Measurements from ENCODE around the gene PHF13.

PHF13 gene

GRCh38 chr1:6600410-6601048 lies 13.0 kb upstream of the PHF13 start:
- TF ChIP-seq, protein P1, sequence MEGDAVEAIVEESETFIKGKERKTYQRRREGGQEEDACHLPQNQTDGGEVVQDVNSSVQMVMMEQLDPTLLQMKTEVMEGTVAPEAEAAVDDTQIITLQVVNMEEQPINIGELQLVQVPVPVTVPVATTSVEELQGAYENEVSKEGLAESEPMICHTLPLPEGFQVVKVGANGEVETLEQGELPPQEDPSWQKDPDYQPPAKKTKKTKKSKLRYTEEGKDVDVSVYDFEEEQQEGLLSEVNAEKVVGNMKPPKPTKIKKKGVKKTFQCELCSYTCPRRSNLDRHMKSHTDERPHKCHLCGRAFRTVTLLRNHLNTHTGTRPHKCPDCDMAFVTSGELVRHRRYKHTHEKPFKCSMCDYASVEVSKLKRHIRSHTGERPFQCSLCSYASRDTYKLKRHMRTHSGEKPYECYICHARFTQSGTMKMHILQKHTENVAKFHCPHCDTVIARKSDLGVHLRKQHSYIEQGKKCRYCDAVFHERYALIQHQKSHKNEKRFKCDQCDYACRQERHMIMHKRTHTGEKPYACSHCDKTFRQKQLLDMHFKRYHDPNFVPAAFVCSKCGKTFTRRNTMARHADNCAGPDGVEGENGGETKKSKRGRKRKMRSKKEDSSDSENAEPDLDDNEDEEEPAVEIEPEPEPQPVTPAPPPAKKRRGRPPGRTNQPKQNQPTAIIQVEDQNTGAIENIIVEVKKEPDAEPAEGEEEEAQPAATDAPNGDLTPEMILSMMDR (IDR thresholded peaks at IDR 0.05; ENCODE audit: control extremely low read depth, extremely low read depth, low read depth, missing control alignments), result no peak
- no peak for DNase-seq (ENCODE audit: extremely low spot score)
- POLR2A ChIA-PET, result interaction anchor here (0.8 kb wide), 2 partner anchors 21 kb away, joined by 3 to 5 read pairs; partner anchors contain the start of gene ZBTB48
- CTCF ChIA-PET, result interaction anchor here (0.8 to 3.6 kb wide), 7 partner anchors 8 to 46 kb away, joined by 3 to 16 read pairs (median 4); partner anchors contain the start of genes NOL9, THAP3 and ZBTB48

GRCh38 chr1:6601049-6601922 lies 12.2 kb upstream of the PHF13 start:
- CTCF ChIA-PET, result interaction anchor here (0.9 to 3.6 kb wide), 7 partner anchors 11 to 47 kb away, joined by 3 to 16 read pairs (median 4); partner anchors contain the start of genes NOL9, THAP3 and ZBTB48
- DNase-seq (ENCODE audit: extremely low spot score), result peak; percentile 75
- POLR2A ChIA-PET, result interaction anchor here (0.5 to 1.2 kb wide), 4 partner anchors 9 to 98 kb away, joined by 3 to 4 read pairs (median 3); partner anchors contain the start of gene ZBTB48
- TF ChIP-seq, protein P1 (IDR thresholded peaks at IDR 0.05; ENCODE audit: control extremely low read depth, extremely low read depth, low read depth, missing control alignments), result no peak

DNA sequence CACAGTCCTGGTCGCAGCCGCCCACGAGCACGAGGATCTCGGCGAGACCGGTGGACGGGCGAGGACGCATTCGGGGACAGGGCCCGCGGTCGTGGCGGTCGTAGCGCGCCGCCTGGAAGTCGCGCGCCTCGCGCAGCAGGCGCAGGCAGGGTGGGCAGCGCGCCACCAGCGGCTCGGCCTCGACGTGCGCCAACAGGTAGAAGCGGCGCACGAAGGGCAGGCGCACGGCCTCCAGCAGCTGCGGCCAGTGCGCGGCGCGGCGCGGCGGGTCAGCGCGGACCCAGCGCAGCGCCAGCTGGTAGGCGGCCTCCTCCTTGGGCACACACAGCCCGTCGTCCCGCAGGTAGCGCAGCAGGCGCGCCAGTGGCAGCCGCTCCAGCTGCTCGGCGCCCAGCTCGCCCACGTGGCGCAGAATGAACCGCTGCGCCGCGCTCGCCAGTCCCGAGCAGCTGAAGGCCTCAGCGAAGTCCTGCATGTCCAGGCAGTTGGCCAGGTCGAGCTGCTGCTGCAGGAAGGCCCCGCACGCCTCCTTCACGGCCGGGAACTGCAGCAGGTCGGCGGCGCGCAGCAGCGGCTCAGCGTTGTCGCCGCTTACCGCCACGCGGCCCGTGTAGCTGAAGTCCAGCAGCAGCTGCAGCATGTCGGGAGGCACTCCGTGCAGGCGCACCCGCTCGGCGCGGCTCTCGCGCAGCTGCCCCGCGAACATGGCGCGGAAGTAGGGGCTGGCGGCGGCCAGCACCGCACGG lies 11.4 kb upstream of the PHF13 start:
- CTCF ChIA-PET, result interaction anchor here (0.9 to 3.6 kb wide), 6 partner anchors 10 to 44 kb away, joined by 3 to 16 read pairs (median 4); partner anchors contain the start of gene ZBTB48

GRCh38 chr1:6602669-6603237 lies 10.8 kb upstream of the PHF13 start, which contains the start of gene KLHL21:
TSS of gene KLHL21 (minus strand) at chr1:6602869. CDS start at chr1:6602817, 52 bp downstream.
- DNase-seq (ENCODE audit: extremely low spot score), result peak; percentile 92
- POLR2A ChIA-PET, result interaction anchor here (0.9 to 1.2 kb wide), 2 partner anchors 13 to 23 kb away, joined by 3 read pairs; partner anchors contain the start of gene ZBTB48
- CTCF ChIA-PET, result interaction anchor here (1.0 to 3.6 kb wide), 5 partner anchors 20 to 49 kb away, joined by 4 to 16 read pairs (median 4); partner anchors contain the start of genes NOL9 and ZBTB48
- TF ChIP-seq, protein P1 (IDR thresholded peaks at IDR 0.05; ENCODE audit: control extremely low read depth, extremely low read depth, low read depth, missing control alignments), result no peak

More for the DNA sequence above, 11.4 kb upstream of the PHF13 start:
- TF ChIP-seq, protein P1 (IDR thresholded peaks at IDR 0.05; ENCODE audit: control extremely low read depth, extremely low read depth, low read depth, missing control alignments), result no peak
- POLR2A ChIA-PET, result interaction anchor here (0.5 to 1.2 kb wide), 4 partner anchors 10 to 99 kb away, joined by 3 to 4 read pairs (median 3); partner anchors contain the start of gene ZBTB48
- DNase-seq (ENCODE audit: extremely low spot score), result peak; percentile 56

GRCh38 chr1:6603238-6603914 lies 10.2 kb upstream of the PHF13 start:
- peak; percentile 59 for DNase-seq (ENCODE audit: extremely low spot score)
- TF ChIP-seq, protein P1 (IDR thresholded peaks at IDR 0.05; ENCODE audit: control extremely low read depth, extremely low read depth, low read depth, missing control alignments), result no peak
- CTCF ChIA-PET, result interaction anchor here (1.0 to 1.9 kb wide), 4 partner anchors 14 to 49 kb away, joined by 4 to 6 read pairs (median 4); partner anchors contain the start of gene NOL9
- POLR2A ChIA-PET, result interaction anchor here (0.9 kb wide), 1 partner anchor 24 kb away, joined by 3 read pairs; the partner anchor contains the start of gene ZBTB48

Measured in GM10248 (cell line).